GM18519 (cell line): Measurements from ENCODE around the gene TBXAS1.
A peak's percentile ranks its signal among the peaks of the same experiment; 100 is the strongest.
"Not testable (repeated sequence)": the region's sequence is repeated elsewhere in the genome, so short reads cannot be mapped to it uniquely, and the experiment has no call there.

ENCODE experiments used
- ATAC-seq: cut with Tn5 transposase; IDR thresholded peaks from one replicate; pipeline ENCODE4 v1.9.1; 2021; ENCODE audit warnings: mild to moderate bottlenecking, moderate library complexity; ENCODE audit not compliant: unreplicated experiment, low FRiP score

TBXAS1 gene

GRCh38 chr7:139886899-139887298 lies 57.8 kb downstream of the TBXAS1 start:
- ATAC-seq, result no peak

GRCh38 chr7:139887992-139888481 lies 59.0 kb downstream of the TBXAS1 start:
- no peak for ATAC-seq

GRCh38 chr7:139889186-139889871 lies 60.3 kb downstream of the TBXAS1 start:
- no peak for ATAC-seq

GRCh38 chr7:139893461-139893860 lies 64.4 kb downstream of the TBXAS1 start:
- no peak for ATAC-seq

- ATAC-seq, result peak; percentile 52
Measured at GRCh38 chr7:139893999-139894398, 64.9 kb downstream of the TBXAS1 start.

- ATAC-seq, result no peak
Measured at GRCh38 chr7:139895141-139895829, 66.2 kb downstream of the TBXAS1 start.

- ATAC-seq, result no peak
Measured at GRCh38 chr7:139896288-139896687, 67.2 kb downstream of the TBXAS1 start.

- no peak for ATAC-seq
Measured at GRCh38 chr7:139896831-139897230, 67.8 kb downstream of the TBXAS1 start.

GRCh38 chr7:139897422-139898090 lies 68.5 kb downstream of the TBXAS1 start:
- ATAC-seq, result no peak

- no peak for ATAC-seq
Measured at GRCh38 chr7:139898483-139898882, 69.4 kb downstream of the TBXAS1 start.

- ATAC-seq, result no peak
Measured at GRCh38 chr7:139899328-139899955, 70.4 kb downstream of the TBXAS1 start.

GRCh38 chr7:139900326-139900725 lies 71.3 kb downstream of the TBXAS1 start:
- ATAC-seq, result no peak

GRCh38 chr7:139901056-139901795 lies 72.2 kb downstream of the TBXAS1 start:
- ATAC-seq, result no peak

GRCh38 chr7:139901901-139902300 lies 72.8 kb downstream of the TBXAS1 start:
- ATAC-seq, result no peak

GRCh38 chr7:139902436-139903102 lies 73.5 kb downstream of the TBXAS1 start:
- no peak for ATAC-seq

- not testable (repeated sequence) for ATAC-seq
Measured at GRCh38 chr7:139903103-139903477, 74.0 kb downstream of the TBXAS1 start.

- no peak for ATAC-seq
Measured at GRCh38 chr7:139906879-139907278, 77.8 kb downstream of the TBXAS1 start.

GRCh38 chr7:139908792-139909191 lies 79.7 kb downstream of the TBXAS1 start:
- no peak for ATAC-seq

- no peak for ATAC-seq
Measured at GRCh38 chr7:139909379-139910050, 80.5 kb downstream of the TBXAS1 start.
